OCI-LY3 (cell line): ENCODE results near the gene PHLDA1.

ENCODE experiments used
- H2AFZ ChIP-seq: fragments of 200-600, 300-600 bp; shearing (Covaris generic); 2 replicates; pipeline ENCODE4 v1.6.0; 2014; ENCODE audit warnings: antibody characterized with exemption, low read depth, low read length
- H3K27ac ChIP-seq: fragments of 200-600, 300-600 bp; sonication (generic); 2 replicates; pipeline ENCODE4 v1.5.1; 2014; ENCODE audit warnings: mild to moderate bottlenecking, low read length, moderate library complexity, mixed read lengths
- H3K27me3 ChIP-seq: fragments of 200-600, 300-600 bp; sonication (generic); 2 replicates; pipeline ENCODE4 v1.6.1; 2014; ENCODE audit warnings: low read depth, low read length, mixed read lengths
- H3K36me3 ChIP-seq: fragments of 200-600, 300-600 bp; sonication (generic); replicated peaks from 2 replicates; pipeline ENCODE3; 2014; ENCODE audit warnings: low read depth, low read length, mixed read lengths
- H3K4me1 ChIP-seq: fragments of 300-600, 200-600 bp; sonication (generic); 2 replicates; pipeline ENCODE4 v1.6.1; 2014; ENCODE audit warnings: low read length, mixed read lengths
- H3K4me2 ChIP-seq: fragments of 200-600, 300-600 bp; sonication (generic); 2 replicates; pipeline ENCODE4 v1.6.1; 2014; ENCODE audit warnings: low read length, mixed read lengths
- H3K4me3 ChIP-seq: fragments of 300-600, 200-600 bp; sonication (generic); 2 replicates; pipeline ENCODE4 v1.5.1; 2014; ENCODE audit warnings: antibody characterized with exemption, mild to moderate bottlenecking, low read length, moderate library complexity
- H3K79me2 ChIP-seq: fragments of 300-600, 200-600 bp; shearing (Covaris generic); 2 replicates; pipeline ENCODE4 v1.6.1; 2014; ENCODE audit warnings: mild to moderate bottlenecking, low read length, mixed read lengths
- H3K9ac ChIP-seq: fragments of 300-600, 200-600 bp; shearing (Covaris generic); 2 replicates; pipeline ENCODE4 v1.6.0; 2014; ENCODE audit warnings: mild to moderate bottlenecking, low read length, moderate library complexity
- H3K9me3 ChIP-seq: fragments of 200-600, 300-600 bp; shearing (Covaris generic); 2 replicates; pipeline ENCODE4 v1.6.1; 2014; ENCODE audit warnings: low read length, mixed read lengths; ENCODE audit not compliant: insufficient read depth
- H4K20me1 ChIP-seq: fragments of 200-600, 300-600 bp; sonication (generic); 2 replicates; pipeline ENCODE4 v1.6.1; 2016; ENCODE audit warnings: low read length, mixed read lengths; ENCODE audit not compliant: insufficient read depth
- CTCF ChIP-seq: fragments of 200-600, 300-600 bp; sonication (generic); IDR thresholded peaks from 2 replicates; pipeline ENCODE4 v1.5.1; 2014; ENCODE audit warnings: antibody characterized with exemption, low read length, low read depth
- EZH2phosphoT487 ChIP-seq: fragments of 200-600 bp; shearing (Covaris generic); IDR thresholded peaks from 2 replicates; pipeline ENCODE4 v1.6.1; 2018; ENCODE audit warnings: antibody characterized with exemption, mixed run types, low read depth

The PHLDA1 gene

DNA sequence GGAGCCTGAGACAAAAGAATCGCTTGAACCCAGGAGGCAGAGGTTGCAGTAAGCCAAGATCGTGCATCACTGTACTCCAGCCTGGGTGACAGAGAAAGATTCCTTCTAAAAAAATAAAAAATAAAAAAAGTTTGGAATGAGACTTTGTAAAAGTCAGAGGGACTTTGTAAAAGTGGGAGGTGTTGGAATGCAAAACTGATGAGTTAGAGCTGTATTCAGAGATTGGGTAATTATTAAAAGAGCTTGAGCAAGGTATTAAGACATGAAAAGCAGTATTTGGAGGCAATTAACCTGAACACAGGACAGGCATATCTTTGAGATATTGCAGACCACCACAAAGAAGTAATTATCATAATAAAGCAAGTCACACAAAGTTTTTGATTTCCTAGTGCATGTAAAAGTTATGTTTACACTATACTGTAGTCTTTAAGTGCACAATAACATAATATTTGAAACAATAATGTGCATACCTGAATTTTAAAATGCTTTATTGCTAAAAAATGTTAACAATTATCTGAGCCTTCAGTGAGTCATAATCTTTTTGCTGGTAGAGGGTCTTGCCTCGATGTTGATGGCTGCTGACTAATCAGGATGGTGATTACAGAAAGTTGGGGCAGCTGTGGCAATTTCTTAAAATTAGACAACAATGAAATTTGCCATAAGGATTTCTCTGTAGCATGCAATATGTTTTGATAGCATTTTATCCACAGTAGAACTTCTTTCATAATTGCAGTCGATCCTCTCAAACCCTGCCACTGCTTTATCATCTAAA, 33.1 kb downstream of the PHLDA1 start:
- Histone ChIP-seq H3K4me1 (no peaks in the 10 kb centered on the region), H3K27me3 (no peaks in the 10 kb centered on the region), H3K79me2 (no peaks in the 10 kb centered on the region), H3K4me2 (no peak overlapping the region), H3K36me3 (no peaks in the 10 kb centered on the region), H3K9me3 (no peaks in the 10 kb centered on the region), H2AFZ (no peak overlapping the region), H3K4me3 (no peak overlapping the region), H3K9ac (no peak overlapping the region), H3K27ac (no peak overlapping the region), H4K20me1 (no peaks in the 10 kb centered on the region)
- TF ChIP-seq EZH2phosphoT487: no peak
- TF ChIP-seq CTCF: no peak

GRCh38 chr12:75997658-75998057, 33.9 kb downstream of the PHLDA1 start:
- Histone ChIP-seq H3K4me1 (no peaks in the 10 kb centered on the region), H3K4me2 (no peak overlapping the region), H3K27me3 (no peaks in the 10 kb centered on the region), H3K9ac (no peak overlapping the region), H3K36me3 (no peaks in the 10 kb centered on the region), H3K79me2 (no peaks in the 10 kb centered on the region), H4K20me1 (no peaks in the 10 kb centered on the region), H2AFZ (no peak overlapping the region), H3K4me3 (no peak overlapping the region), H3K27ac (no peak overlapping the region), H3K9me3 (no peaks in the 10 kb centered on the region)
- no peak for TF ChIP-seq CTCF
- TF ChIP-seq EZH2phosphoT487: no peak

- no peak overlapping the region for H2AFZ ChIP-seq
Measured at GRCh38 chr12:75996861-75997447, 34.6 kb downstream of the PHLDA1 start.

More at GRCh38 chr12:75996861-75997447, 34.6 kb downstream of the PHLDA1 start:
- H3K4me3 ChIP-seq: no peak overlapping the region
- H3K4me1 ChIP-seq: no peaks in the 10 kb centered on the region
- no peak for TF ChIP-seq CTCF
- TF ChIP-seq EZH2phosphoT487: no peak
- no peak overlapping the region for H3K27ac ChIP-seq
- H3K9ac ChIP-seq: no peak overlapping the region
- no peaks in the 10 kb centered on the region for H3K27me3 ChIP-seq
- H3K36me3 ChIP-seq: no peaks in the 10 kb centered on the region
- H3K9me3 ChIP-seq: no peaks in the 10 kb centered on the region
- H3K79me2 ChIP-seq: no peaks in the 10 kb centered on the region
- no peak overlapping the region for H3K4me2 ChIP-seq
- H4K20me1 ChIP-seq: no peaks in the 10 kb centered on the region
